ENCODE measurements around the gene VTN. TPM values are rescaled to one million over a fixed set of nuclear protein-coding genes. Genes with fewer than 3 reads are reported as not detected.

The VTN gene
- total and polyA plus RNA-seq, 7 donors = 0.16 to 1.9 (median 0.43) TPM; not detected in 1

DNA sequence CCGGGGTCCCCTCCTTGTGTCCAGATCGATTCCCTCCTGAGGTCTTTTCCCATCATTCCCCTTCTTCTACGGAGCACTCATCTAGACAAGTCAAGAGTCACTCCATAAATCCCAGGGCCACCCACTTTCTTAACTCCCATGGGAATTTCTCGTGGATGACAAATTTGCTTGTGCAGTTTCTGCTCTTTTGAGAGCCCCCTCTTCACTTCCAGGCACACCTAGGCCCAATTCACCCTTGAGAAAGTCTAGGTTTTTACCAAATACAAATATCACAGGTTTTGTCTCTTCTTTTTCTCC lies 12.3 kb downstream of the VTN start:
- no peaks in the 10 kb centered on the region for H3K27me3 ChIP-seq
- H3K4me1 ChIP-seq = peaks cover 0 to 33% (median 26%) of the 10 kb centered on the region in 4 donors
- DNase-seq = no peak
- intact Hi-C loops (cut with DNase I) = loop anchor here (1.0 to 10.0 kb wide), 2 partner anchors 23 to 463 kb away; partner anchors contain the start of genes IFT20, LYRM9 and TNFAIP1
- WGBS, 2 donors = 2% methylated on average over 4 of the region's 4 CpGs
- peaks cover 35 to 58% (median 41%) of the 10 kb centered on the region in 4 donors for H3K36me3 ChIP-seq
- TF ChIP-seq, protein P1, sequence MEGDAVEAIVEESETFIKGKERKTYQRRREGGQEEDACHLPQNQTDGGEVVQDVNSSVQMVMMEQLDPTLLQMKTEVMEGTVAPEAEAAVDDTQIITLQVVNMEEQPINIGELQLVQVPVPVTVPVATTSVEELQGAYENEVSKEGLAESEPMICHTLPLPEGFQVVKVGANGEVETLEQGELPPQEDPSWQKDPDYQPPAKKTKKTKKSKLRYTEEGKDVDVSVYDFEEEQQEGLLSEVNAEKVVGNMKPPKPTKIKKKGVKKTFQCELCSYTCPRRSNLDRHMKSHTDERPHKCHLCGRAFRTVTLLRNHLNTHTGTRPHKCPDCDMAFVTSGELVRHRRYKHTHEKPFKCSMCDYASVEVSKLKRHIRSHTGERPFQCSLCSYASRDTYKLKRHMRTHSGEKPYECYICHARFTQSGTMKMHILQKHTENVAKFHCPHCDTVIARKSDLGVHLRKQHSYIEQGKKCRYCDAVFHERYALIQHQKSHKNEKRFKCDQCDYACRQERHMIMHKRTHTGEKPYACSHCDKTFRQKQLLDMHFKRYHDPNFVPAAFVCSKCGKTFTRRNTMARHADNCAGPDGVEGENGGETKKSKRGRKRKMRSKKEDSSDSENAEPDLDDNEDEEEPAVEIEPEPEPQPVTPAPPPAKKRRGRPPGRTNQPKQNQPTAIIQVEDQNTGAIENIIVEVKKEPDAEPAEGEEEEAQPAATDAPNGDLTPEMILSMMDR (IDR thresholded peaks at IDR 0.05) = no peak
- no peak for TF ChIP-seq EP300 (IDR thresholded peaks at IDR 0.05)
- no peak for TF ChIP-seq POLR2AphosphoS5 (IDR thresholded peaks at IDR 0.05)
- no peak for TF ChIP-seq POLR2A (IDR thresholded peaks at IDR 0.05)
- peak overlapping the region; percentile 69 to 99 (median 89) for H3K4me3 ChIP-seq
- H3K9me3 ChIP-seq = no peaks in the 10 kb centered on the region
- peak overlapping the region; percentile 85 to 97 (median 92) for H3K27ac ChIP-seq

DNA sequence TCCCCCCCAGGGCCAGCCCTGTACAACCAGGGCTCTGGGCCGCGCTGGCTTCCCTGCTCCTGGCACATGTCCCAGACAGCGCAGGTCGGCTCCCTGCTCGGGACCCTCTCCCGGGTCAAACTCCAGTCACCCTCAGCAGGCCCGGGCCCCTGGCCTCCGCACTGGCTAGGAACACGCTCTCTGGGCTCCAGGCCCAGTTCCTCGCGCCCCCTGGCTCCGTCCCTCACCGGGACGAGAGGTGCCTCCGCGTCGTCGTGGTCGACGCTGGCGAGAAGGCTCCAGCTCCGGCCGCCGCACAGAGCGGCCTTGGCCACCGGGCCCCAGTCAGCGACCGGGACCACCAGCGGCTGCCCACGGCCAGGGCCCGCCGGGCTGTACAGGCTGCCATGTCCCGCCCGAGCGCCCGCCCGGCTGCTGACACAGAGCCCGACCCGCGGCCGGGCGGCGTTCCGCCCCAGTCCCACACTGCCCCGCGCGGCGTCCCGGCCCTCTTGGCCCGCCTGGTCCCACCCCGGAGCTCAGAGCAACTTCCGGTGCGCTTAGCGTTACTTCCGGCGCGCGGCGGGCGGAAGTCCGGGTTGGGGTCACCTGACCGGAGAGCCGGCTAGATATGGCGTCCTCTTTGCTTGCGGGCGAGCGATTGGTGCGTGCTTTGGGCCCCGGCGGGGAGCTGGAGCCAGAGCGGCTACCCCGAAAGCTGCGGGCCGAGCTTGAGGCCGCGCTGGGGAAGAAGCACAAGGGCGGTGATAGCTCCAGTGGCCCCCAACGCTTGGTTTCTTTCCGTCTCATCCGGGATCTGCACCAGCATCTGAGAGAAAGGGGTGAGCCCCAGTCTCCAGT lies 12.8 kb downstream of the VTN start, which contains the start of gene POLDIP2:
POLDIP2 (minus strand) TSS at position 467 of the 840 bp plus-strand sequence; CDS start at position 388, 79 bp downstream.
- 0% methylated on average over 80 of the region's 80 CpGs for WGBS, 2 donors
- Histone ChIP-seq H3K36me3 (peaks cover 32 to 58% (median 43%) of the 10 kb centered on the region in 4 donors), H3K4me3 (peak within 1 kb of the TSS; percentile 69 to 99 (median 89)), H3K27me3 (no peaks in the 10 kb centered on the region), H3K9me3 (no peaks in the 10 kb centered on the region), H3K27ac (peak within 1 kb of the TSS; percentile 85 to 97 (median 92)), H3K4me1 (peaks cover 0 to 33% (median 26%) of the 10 kb centered on the region in 4 donors)
- peak; percentile 98 for DNase-seq
- intact Hi-C loops (cut with DNase I) = loop anchor here (1.0 to 10.0 kb wide), 2 partner anchors 22 to 462 kb away; partner anchors contain the start of genes IFT20, LYRM9 and TNFAIP1
- peak; percentile 70 to 93 (median 91) for TF ChIP-seq POLR2AphosphoS5 (IDR thresholded peaks at IDR 0.05)
- TF ChIP-seq POLR2A (IDR thresholded peaks at IDR 0.05) = peak; percentile 67 to 71
- TF ChIP-seq, protein P1 (IDR thresholded peaks at IDR 0.05) = no peak
- TF ChIP-seq EP300 (IDR thresholded peaks at IDR 0.05) = peak in 1 of 4 donors; percentile 70

DNA sequence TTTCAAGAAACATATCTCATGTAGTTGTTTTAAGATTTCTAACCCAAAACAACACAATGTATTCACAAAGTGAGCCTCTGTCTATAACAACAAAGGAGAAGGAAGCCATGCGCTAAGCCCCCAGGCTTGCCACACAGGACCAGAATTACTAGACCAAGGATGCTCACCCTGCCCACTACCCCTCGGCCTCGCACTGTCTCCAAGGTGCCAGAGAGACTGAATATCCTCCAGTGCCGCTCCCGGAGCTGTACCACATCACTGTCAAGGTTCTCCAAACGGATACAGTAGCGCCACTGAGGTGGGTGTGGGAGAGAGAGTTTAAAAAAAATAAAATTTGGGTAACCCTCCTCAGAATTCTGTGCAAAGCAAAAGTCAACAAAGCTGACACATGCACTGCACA lies 19.8 kb downstream of the VTN start:
- 95% methylated on average over 7 of the region's 7 CpGs for WGBS, 2 donors
- intact Hi-C loops (cut with DNase I) = loop anchor here (10.0 kb wide), 1 partner anchor 455 kb away; the partner anchor contains the start of gene LYRM9
- Histone ChIP-seq H3K27ac (no peak overlapping the region), H3K36me3 (peaks cover 47 to 93% (median 65%) of the 10 kb centered on the region in 4 donors), H3K4me1 (peaks cover 0 to 11% (median 3%) of the 10 kb centered on the region in 4 donors), H3K9me3 (no peaks in the 10 kb centered on the region), H3K4me3 (no peak overlapping the region), H3K27me3 (no peaks in the 10 kb centered on the region)
- TF ChIP-seq POLR2AphosphoS5 (IDR thresholded peaks at IDR 0.05) = no peak
- TF ChIP-seq EP300 (IDR thresholded peaks at IDR 0.05) = no peak
- no peak for TF ChIP-seq POLR2A (IDR thresholded peaks at IDR 0.05)
- TF ChIP-seq, protein P1 (IDR thresholded peaks at IDR 0.05) = no peak
- DNase-seq = no peak

DNA sequence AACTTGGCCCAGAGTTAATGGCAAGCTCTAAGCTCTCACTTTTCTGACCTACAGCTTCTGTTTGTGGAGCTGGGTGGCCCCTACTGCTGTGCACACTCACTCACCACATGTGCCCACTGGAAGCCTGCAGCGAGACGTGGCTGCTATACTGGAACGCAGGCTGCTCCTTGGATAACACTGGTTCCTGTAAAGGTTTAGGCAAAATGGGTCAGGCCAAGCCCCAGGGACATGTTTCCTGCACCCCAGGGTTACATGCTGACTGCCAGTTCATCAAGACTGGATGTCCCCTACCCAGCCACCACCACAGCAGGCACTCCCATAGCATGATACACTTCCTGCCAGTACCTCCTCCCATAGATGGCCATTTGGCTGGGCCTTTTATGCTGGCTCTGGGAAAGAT lies 21.1 kb downstream of the VTN start:
- TF ChIP-seq EP300 (IDR thresholded peaks at IDR 0.05) = no peak
- intact Hi-C loops (cut with DNase I) = no loop called here
- Histone ChIP-seq H3K9me3 (no peaks in the 10 kb centered on the region), H3K27me3 (no peaks in the 10 kb centered on the region), H3K27ac (no peak overlapping the region), H3K36me3 (peaks cover 53 to 97% (median 66%) of the 10 kb centered on the region in 4 donors), H3K4me3 (no peak overlapping the region), H3K4me1 (peaks cover 0 to 11% (median 0%) of the 10 kb centered on the region in 4 donors)
- WGBS, 2 donors = 80 to 95% methylated on average over 3 of the region's 3 CpGs
- DNase-seq = no peak

DNA sequence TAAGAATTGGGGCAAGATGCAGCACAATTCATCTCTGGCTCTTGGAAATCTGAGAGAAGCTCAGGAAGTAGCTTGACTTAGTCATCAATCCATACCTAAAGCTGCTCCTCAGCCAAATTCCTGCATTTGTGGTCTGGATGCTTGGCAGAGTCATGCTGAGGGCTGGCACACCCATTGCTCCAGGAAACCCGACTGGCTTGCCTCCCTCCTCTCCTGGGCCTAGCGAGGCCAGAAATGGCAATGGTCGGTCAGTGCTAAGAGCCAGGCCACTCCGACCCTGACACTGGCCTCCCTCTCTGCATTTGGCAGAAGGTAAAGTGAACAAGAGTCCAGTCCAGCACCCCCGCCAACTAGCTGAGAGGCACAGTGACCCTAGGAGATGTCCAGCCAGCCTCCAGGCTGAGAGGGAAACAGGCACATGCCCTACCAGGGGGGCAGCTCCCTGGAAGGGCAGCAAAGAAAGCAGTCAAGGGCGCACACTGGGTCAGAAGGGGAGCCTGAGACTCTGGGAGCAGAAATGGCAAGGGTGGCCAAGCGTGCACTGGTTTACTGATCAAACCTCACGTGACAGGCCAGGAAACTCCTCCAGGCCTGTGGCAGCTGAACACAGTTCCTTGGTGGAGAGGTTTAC lies 22.7 kb downstream of the VTN start:
- no peak for TF ChIP-seq POLR2A (IDR thresholded peaks at IDR 0.05)
- no peak for TF ChIP-seq POLR2AphosphoS5 (IDR thresholded peaks at IDR 0.05)
- TF ChIP-seq, protein P1 (IDR thresholded peaks at IDR 0.05) = no peak
- no peak for TF ChIP-seq EP300 (IDR thresholded peaks at IDR 0.05)
- Histone ChIP-seq H3K9me3 (no peaks in the 10 kb centered on the region), H3K4me1 (peaks cover 0 to 11% (median 0%) of the 10 kb centered on the region in 4 donors), H3K27me3 (no peaks in the 10 kb centered on the region), H3K4me3 (no peak overlapping the region), H3K36me3 (peaks cover 42 to 97% (median 63%) of the 10 kb centered on the region in 4 donors), H3K27ac (peak overlapping the region in 2 of 4 donors; percentile 24 to 40)
- 92% methylated on average over 8 of the region's 8 CpGs for WGBS, 2 donors
- no peak for DNase-seq
- intact Hi-C loops (cut with DNase I) = no loop called here
